Muscle of leg (tissue), 11 donors: ENCODE data around the gene CYGB. TPM values are rescaled to one million over a fixed set of nuclear protein-coding genes. Genes with fewer than 3 reads are reported as not detected.

Source experiments
- DNase-seq: peaks from one replicate; pipeline ENCODE4 v3.0.0; 2013
- H3K27ac ChIP-seq: one replicate; pipeline ENCODE4 v1.5.1; 2013; ENCODE audit warnings: mild to moderate bottlenecking, low read length, control low read depth
- H3K27me3 ChIP-seq: one replicate; pipeline ENCODE4 v1.6.1; 2013; ENCODE audit warnings: low read length; ENCODE audit not compliant: control insufficient read depth, insufficient read depth
- H3K36me3 ChIP-seq: one replicate; pipeline ENCODE4 v1.6.1; 2013; ENCODE audit warnings: low read length; ENCODE audit not compliant: control insufficient read depth, insufficient read depth
- H3K4me1 ChIP-seq: one replicate; pipeline ENCODE4 v1.6.1; 2013; ENCODE audit warnings: low read length; ENCODE audit not compliant: control insufficient read depth, insufficient read depth
- H3K4me3 ChIP-seq: one replicate; pipeline ENCODE4 v1.5.1; 2013; ENCODE audit warnings: low read length, control low read depth
- H3K9me3 ChIP-seq: replicated peaks from 2 replicates; pipeline ENCODE4 v1.6.1; 2013; ENCODE audit warnings: low read depth, low read length; ENCODE audit not compliant: control insufficient read depth
- WGBS: methylation state at CpG from one replicate; pipeline ENCODE4 v1.1.5; 2013; ENCODE audit warnings: missing lambda C conversion rate; ENCODE audit not compliant: insufficient coverage; 5-methylcytosine and 5-hydroxymethylcytosine counted together
- polyA plus RNA-seq, 8 donors: library from polyadenylated mRNA; unstranded; fragments of 120-200 nt; gene quantifications; one replicate each; pipeline versions ENCODE4 v1.2.1 to v1.2.3, GENCODE V29; 2013; ENCODE audit warnings: inconsistent platforms in 1 of 8, low replicate concordance in 1 of 8; ENCODE audit not compliant: insufficient read length in 8 of 8, insufficient read depth in 1 of 8
- total RNA-seq: library from RNA; stranded (reverse); fragments of 120-200 nt; gene quantifications from one replicate; pipeline ENCODE4 v1.2.4, GENCODE V29; 2013

The CYGB gene
- total and polyA plus RNA-seq, 9 donors = 12.8 to 27.2 (median 20.1) TPM

GRCh38 chr17:76545918-76546555 lies 8.5 kb upstream of the CYGB start:
- WGBS = 72% methylated on average over 10 of the region's 13 CpGs
- no peaks in the 10 kb centered on the region for H3K9me3 ChIP-seq
- H3K27me3 ChIP-seq = no peaks in the 10 kb centered on the region
- no peak for DNase-seq
- H3K36me3 ChIP-seq = no peaks in the 10 kb centered on the region
- H3K4me3 ChIP-seq = no peak overlapping the region
- H3K27ac ChIP-seq = no peak overlapping the region
- peaks cover 64% of the 10 kb centered on the region for H3K4me1 ChIP-seq

GRCh38 chr17:76544546-76545365 lies 7.2 kb upstream of the CYGB start:
- no peaks in the 10 kb centered on the region for H3K36me3 ChIP-seq
- H3K4me3 ChIP-seq = no peak overlapping the region
- H3K4me1 ChIP-seq = peaks cover 75% of the 10 kb centered on the region
- peaks cover 2% of the 10 kb centered on the region for H3K27me3 ChIP-seq
- H3K9me3 ChIP-seq = no peaks in the 10 kb centered on the region
- DNase-seq = no peak
- 33% methylated on average over 15 of the region's 24 CpGs for WGBS
- H3K27ac ChIP-seq = peak overlapping the region; percentile 52

GRCh38 chr17:76543826-76544545 lies 6.5 kb upstream of the CYGB start:
- H3K36me3 ChIP-seq = no peaks in the 10 kb centered on the region
- no peaks in the 10 kb centered on the region for H3K9me3 ChIP-seq
- peak overlapping the region; percentile 52 for H3K27ac ChIP-seq
- no peak for DNase-seq
- H3K4me3 ChIP-seq = no peak overlapping the region
- peaks cover 83% of the 10 kb centered on the region for H3K4me1 ChIP-seq
- 8% methylated on average over 9 of the region's 22 CpGs for WGBS
- peaks cover 6% of the 10 kb centered on the region for H3K27me3 ChIP-seq

DNA sequence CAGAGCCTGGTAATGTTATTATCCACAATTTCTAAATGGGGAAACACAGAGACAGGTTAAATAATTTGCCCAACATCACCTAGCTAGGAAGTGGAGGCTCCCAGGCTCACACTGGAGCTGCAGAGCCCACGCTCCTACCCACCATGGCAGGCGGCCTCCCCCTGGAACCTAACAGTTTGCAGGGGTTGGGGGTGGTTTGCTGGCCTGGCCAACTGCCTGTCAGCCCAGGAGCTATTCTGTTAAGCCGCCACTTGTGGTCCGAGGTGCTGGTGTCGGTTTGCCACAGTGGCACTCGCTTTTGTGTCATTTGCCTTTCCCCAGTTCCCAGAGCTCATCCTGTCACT lies 5.9 kb upstream of the CYGB start:
- Histone ChIP-seq H3K4me1 (peaks cover 88% of the 10 kb centered on the region), H3K36me3 (no peaks in the 10 kb centered on the region), H3K9me3 (no peaks in the 10 kb centered on the region), H3K27me3 (peaks cover 11% of the 10 kb centered on the region), H3K27ac (peak overlapping the region; percentile 52), H3K4me3 (no peak overlapping the region)
- WGBS = 43% methylated on average over 4 of the region's 6 CpGs
- DNase-seq = no peak

DNA sequence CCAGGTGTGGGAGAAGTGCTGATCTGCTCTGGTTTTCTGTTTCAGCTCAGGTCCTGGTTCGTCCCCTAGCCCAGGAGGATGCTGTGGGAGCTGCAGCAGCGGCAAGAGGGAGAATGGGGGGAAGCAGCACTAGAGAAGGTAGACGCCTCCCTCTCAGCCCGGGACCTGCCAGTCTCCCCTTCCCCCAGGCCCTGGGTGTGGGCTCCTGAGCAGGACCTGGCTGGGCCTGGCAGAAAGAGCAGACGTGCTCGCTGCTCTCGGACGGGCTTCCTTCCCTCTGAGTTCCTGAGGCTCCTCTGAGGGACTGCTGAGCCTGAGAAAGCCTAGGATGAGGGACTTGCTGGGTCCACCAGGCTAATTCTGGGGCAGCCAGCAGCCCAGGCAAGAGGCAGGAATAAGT lies 5.5 kb upstream of the CYGB start:
- DNase-seq = no peak
- WGBS = 42% methylated on average over 5 of the region's 8 CpGs
- H3K36me3 ChIP-seq = no peaks in the 10 kb centered on the region
- no peak overlapping the region for H3K4me3 ChIP-seq
- peak overlapping the region; percentile 52 for H3K27ac ChIP-seq
- peaks cover 14% of the 10 kb centered on the region for H3K27me3 ChIP-seq
- H3K9me3 ChIP-seq = no peaks in the 10 kb centered on the region
- peaks cover 92% of the 10 kb centered on the region for H3K4me1 ChIP-seq

GRCh38 chr17:76542566-76542971 lies 5.1 kb upstream of the CYGB start:
- peaks cover 92% of the 10 kb centered on the region for H3K4me1 ChIP-seq
- H3K9me3 ChIP-seq = no peaks in the 10 kb centered on the region
- no peak overlapping the region for H3K4me3 ChIP-seq
- no peaks in the 10 kb centered on the region for H3K36me3 ChIP-seq
- H3K27me3 ChIP-seq = peaks cover 14% of the 10 kb centered on the region
- 83% methylated on average over 10 of the region's 10 CpGs for WGBS
- H3K27ac ChIP-seq = no peak overlapping the region
- no peak for DNase-seq

DNA sequence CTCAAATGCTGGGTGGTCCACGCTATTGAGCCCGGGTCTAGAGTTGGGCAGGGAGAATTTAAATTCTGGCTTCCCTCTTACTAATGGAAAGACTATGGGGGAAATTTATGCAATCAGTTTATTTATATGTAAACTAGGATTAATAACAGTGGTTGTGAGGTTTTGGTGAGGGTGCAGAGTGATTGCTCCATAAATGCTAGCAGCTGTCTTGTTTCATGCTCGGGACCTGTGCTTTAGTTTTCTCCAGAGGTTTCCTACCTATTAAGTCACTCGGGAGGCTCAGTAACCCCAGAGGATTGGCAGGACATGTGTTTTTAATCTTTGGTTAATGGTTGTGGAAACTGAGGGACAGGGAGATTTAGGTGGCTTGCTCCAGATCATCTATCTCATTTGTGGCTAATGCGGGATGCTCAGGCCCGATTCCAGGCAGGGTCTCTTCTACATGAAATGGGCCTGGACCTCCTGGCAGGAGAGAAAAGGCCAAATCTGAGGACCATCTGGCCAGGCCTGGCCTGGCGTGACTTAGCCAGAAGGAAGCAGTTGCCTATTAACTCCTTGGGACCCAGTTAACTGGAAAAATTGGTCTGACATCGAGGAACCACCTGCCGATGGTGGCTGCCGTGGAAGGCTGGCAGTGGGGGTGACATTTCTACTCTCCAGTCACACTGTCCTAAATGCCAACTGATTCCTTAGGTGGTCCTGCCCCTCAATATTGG lies 4.4 kb upstream of the CYGB start:
- no peak overlapping the region for H3K27ac ChIP-seq
- no peak for DNase-seq
- no peaks in the 10 kb centered on the region for H3K36me3 ChIP-seq
- no peak overlapping the region for H3K4me3 ChIP-seq
- no peaks in the 10 kb centered on the region for H3K9me3 ChIP-seq
- 58% methylated on average over 4 of the region's 10 CpGs for WGBS
- H3K27me3 ChIP-seq = peaks cover 18% of the 10 kb centered on the region
- peaks cover 89% of the 10 kb centered on the region for H3K4me1 ChIP-seq

DNA sequence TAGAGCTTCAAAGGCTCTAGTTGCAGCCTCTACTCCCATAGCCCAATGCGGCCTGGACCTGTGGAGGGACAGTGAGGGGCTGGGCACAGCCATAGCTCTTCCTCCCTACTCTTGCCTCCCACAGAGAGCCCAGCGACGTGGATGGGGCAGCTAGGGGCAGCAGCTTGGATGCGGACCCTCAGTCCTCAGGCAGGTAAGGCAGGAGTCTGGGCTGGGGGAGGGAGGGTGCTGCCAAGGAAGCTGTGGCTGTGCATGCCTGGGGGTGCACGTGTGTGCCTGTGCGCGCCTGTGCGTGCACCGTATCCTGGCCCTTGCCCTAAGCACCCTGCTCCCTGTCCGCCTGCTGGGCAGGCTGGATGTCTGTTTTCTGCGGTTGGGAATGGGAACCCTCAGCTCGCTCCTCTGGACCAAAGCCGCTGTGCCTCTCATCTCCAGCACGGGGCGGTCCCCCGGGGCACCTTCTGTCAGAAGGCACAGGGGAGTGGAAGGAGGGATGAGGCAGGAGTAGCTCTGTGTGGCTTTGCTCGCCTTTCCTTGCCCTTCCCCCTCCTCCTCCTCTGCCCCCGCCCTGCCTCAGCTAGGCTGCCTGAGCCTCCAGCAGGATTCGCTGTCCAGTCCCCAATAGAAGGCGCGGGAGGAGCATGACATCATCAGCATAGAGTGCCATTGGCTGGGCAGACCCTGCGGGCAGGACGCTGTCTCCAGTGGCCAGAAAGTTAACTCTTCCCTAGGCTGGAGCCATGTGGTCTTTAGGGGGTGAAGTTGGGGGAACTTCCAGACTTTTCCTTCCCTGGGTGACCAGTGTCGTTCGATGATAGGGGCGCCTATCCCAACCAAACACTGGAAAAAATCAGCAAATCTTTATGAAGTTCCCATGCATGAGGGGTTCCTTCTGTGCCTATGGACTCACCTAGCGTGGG lies 3.1 kb upstream of the CYGB start:
- Histone ChIP-seq H3K4me3 (peak overlapping the region; percentile 46), H3K36me3 (no peaks in the 10 kb centered on the region), H3K4me1 (peaks cover 85% of the 10 kb centered on the region), H3K9me3 (no peaks in the 10 kb centered on the region), H3K27me3 (peaks cover 28% of the 10 kb centered on the region), H3K27ac (peak overlapping the region; percentile 40)
- peak; percentile 98 for DNase-seq
- 8% methylated on average over 11 of the region's 27 CpGs for WGBS

GRCh38 chr17:76539631-76540271 lies 2.2 kb upstream of the CYGB start, which contains the start of gene PRCD:
Gene PRCD, plus strand, starts transcription at chr17:76540044. Its CDS starts 98 bp downstream, at chr17:76540142.
- Histone ChIP-seq H3K36me3 (peaks cover 2% of the 10 kb centered on the region), H3K4me1 (peaks cover 86% of the 10 kb centered on the region), H3K9me3 (no peaks in the 10 kb centered on the region), H3K4me3 (peak within 1 kb of the TSS; percentile 46), H3K27ac (peak within 1 kb of the TSS; percentile 40), H3K27me3 (peaks cover 28% of the 10 kb centered on the region)
- DNase-seq = no peak
- WGBS = 69% methylated on average over 14 of the region's 22 CpGs
